Measurements from ENCODE around the gene SNX3. TPM values are rescaled to one million over a fixed set of nuclear protein-coding genes. Genes with fewer than 3 reads are reported as not detected.
A peak's percentile ranks its signal among the peaks of the same experiment; 100 is the strongest.
"Not testable (repeated sequence)": the region's sequence is repeated elsewhere in the genome, so short reads cannot be mapped to it uniquely, and the experiment has no call there.

Gene SNX3
- total and polyA plus RNA-seq, 5 experiments from 2014 or later, result 65.1 to 227 (median 163) TPM

DNA sequence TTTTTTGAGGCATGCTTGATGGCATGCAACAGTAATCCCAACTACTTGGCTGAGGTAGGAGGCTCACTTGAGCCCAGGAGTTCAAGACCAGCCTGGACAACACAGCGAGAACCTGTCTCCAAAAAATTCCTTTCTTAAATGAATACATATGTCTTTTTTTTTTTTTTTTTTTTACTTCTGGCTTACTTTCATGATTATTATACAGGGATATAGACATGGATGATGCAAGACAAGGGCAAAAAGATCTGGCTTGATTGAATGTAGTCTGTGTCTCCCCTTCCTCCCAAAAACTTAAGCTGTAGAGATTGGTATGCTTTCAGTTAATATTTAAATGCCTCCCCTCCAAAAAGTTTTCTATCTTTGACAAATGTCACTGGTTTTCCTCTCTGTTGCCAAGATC is 7.6 kb downstream of the SNX3 start:
- Mint-ChIP-seq H3K27ac (peak overlapping the region in 1 of 10 donors; percentile 76), H3K27me3 (no peaks in the 10 kb centered on the region), H3K4me1 (peaks cover 19 to 91% (median 75%) of the 10 kb centered on the region in 4 donors), H3K4me3 (peak overlapping the region in 1 of 10 donors; percentile 25), H3K9me3 (no peaks in the 10 kb centered on the region), H3K36me3 (peaks cover 5 to 46% (median 8%) of the 10 kb centered on the region in 3 donors)
- DNase-seq, result no peak
- POLR2A ChIA-PET, result interaction anchor here (1.1 kb wide), 1 partner anchor 41 kb away, joined by 3 read pairs; no protein-coding TSS in a partner anchor
- no peak for ATAC-seq

DNA sequence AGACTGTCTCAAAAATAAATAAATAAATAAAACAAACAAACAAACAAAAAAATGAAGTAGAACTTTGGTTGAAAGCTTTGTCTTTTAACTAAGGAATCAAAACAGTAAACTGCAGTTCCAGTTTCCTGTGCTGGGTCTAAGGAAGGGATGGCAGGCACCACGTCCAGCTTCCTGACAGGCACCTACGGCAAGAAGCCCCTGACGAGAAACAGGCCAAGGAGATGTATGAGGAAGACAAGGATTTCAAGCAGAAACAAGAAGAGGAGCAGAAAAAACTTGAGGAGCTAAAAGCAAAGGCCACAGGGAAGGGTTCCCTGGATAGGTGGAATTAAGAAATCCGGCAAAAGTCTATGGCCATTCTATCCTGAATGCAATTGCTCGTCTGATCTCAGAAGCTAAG is 8.8 kb downstream of the SNX3 start:
- POLR2A ChIA-PET, result interaction anchor here (1.2 kb wide), 1 partner anchor 9 kb away, joined by 5 read pairs; the partner anchor contains the start of gene SNX3
- ATAC-seq, result no peak
- no peaks in the 10 kb centered on the region for H3K27me3 Mint-ChIP-seq
- H3K27ac Mint-ChIP-seq, result peak overlapping the region in 2 of 10 donors; percentile 60 to 61
- peaks cover 5 to 50% (median 8%) of the 10 kb centered on the region in 3 donors for H3K36me3 Mint-ChIP-seq
- no peak for DNase-seq
- peaks cover 20 to 89% (median 77%) of the 10 kb centered on the region in 4 donors for H3K4me1 Mint-ChIP-seq
- peak overlapping the region in 4 of 10 donors; percentile 24 to 69 (median 34) for H3K4me3 Mint-ChIP-seq
- no peaks in the 10 kb centered on the region for H3K9me3 Mint-ChIP-seq

DNA sequence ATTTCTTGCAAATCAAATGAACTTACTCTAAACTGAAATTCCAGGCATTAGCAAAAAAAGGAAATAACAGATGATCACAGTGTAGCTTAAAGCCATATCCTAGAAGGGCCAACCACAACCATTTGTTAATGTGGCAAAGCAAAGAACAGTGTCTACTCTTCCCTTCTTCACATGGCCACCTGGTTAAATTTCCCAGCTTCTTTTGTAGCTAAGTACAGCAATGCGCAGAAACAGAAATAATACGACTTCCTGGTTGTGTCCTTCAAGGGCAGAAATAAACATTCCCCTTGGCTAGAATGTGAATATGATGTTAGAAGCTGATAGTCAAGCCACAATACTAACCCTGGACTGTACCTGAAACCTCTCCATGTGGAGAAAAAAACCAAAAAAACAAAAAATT is 9.6 kb downstream of the SNX3 start:
- DNase-seq (no peak), ATAC-seq (no peak)
- H3K36me3 Mint-ChIP-seq, result peaks cover 5 to 46% (median 14%) of the 10 kb centered on the region in 3 donors
- POLR2A ChIA-PET, result interaction anchor here (1.2 kb wide), 1 partner anchor 9 kb away, joined by 5 read pairs; the partner anchor contains the start of gene SNX3
- H3K4me1 Mint-ChIP-seq, result peaks cover 17 to 86% (median 72%) of the 10 kb centered on the region in 4 donors
- H3K27ac Mint-ChIP-seq, result peak overlapping the region in 3 of 10 donors; percentile 8 to 67 (median 38)
- peak overlapping the region in 5 of 10 donors; percentile 7 to 27 (median 11) for H3K4me3 Mint-ChIP-seq
- no peaks in the 10 kb centered on the region for H3K27me3 Mint-ChIP-seq
- no peaks in the 10 kb centered on the region for H3K9me3 Mint-ChIP-seq

DNA sequence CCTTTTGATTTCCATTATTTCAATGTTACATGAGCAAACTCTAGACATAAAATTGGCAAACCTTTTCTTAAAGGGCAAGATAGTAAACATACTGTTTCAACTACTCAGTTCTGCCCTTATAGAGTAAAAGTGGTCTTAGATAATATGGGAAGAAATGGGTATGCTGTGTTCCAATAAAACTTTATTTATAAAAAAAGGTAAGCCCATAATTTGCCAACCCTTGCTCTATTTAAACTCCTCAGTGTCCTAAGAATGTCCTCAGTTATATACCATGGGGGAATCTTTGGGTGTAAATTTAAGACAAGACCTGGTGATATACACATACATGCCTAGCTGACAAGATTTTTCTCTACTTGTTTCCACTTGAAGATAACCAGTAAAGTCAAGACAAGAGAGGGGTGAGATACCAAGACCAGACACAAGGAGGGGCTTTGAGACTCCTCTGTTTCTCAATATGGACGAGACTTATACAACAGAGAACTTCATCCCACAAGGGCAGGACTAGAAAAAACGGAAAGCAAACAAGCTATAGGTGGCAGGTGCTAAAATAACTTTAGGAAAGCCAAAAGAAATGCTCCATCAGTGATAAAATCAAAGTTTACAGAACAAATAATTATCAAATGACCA is 10.5 kb downstream of the SNX3 start:
- Mint-ChIP-seq H3K27me3 (no peaks in the 10 kb centered on the region), H3K4me3 (peak overlapping the region in 1 of 10 donors; percentile 38), H3K27ac (peak overlapping the region in 2 of 10 donors; percentile 20 to 67), H3K36me3 (peaks cover 5 to 53% (median 21%) of the 10 kb centered on the region in 3 donors), H3K4me1 (peaks cover 17 to 78% (median 69%) of the 10 kb centered on the region in 4 donors), H3K9me3 (peaks cover 0 to 2% (median 0%) of the 10 kb centered on the region in 9 donors)
- ATAC-seq (peak in 1 of 2 donors; percentile 33), DNase-seq (peak in 2 of 10 donors; percentile 9 to 24)
- POLR2A ChIA-PET, result no interaction called here

DNA sequence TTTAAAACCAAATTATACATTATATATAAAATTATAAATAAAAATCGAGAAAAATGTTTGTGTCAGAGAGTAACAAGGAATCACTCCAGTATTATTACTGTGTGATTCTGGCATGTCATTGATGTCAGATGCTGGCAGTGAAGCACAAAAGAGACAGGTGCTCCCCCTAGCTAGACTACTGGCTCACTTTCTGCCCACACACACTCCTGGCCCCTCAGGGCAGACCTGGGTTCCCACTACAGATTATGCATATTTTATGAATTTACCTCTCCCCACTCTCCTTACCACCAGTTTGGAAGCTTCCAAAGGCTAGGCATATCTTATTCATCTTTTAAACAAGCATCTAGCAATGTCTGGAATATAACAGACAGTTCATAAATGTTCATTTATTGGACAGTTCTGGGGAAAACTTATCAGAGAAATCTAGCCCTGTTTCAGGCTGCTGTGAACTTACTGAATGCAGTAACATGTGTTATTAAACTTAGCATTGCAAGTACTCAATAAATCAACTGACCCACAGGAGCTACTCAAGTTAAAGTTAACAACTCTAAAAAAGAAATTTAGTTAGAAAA is 12.8 kb downstream of the SNX3 start:
- POLR2A ChIA-PET, result no interaction called here
- H3K36me3 Mint-ChIP-seq, result peaks cover 7 to 55% (median 32%) of the 10 kb centered on the region in 3 donors

DNA sequence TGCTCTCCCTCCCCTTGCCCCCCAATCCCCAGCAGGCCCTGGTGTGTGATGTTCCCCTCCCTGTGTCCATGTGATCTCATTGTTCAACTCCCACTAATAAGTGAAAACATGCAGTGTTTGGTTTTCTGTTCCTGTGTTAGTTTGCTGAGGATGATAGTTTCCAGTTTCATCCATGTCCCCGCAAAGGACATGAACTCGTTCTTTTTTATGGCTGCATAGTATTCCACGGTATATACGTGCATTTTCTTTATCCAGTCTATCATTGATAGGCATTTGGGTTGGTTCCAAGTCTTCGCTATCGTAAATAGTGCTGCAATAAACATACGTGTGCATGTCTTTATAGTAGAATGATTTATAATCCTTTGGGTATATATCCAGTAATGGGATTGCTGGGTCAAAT is 15.7 kb downstream of the SNX3 start:
- H3K27ac Mint-ChIP-seq, H3K27me3 Mint-ChIP-seq, DNase-seq, H3K4me3 Mint-ChIP-seq, ATAC-seq: not testable (repeated sequence)
- Mint-ChIP-seq H3K9me3 (peaks cover 0 to 12% (median 7%) of the 10 kb centered on the region in 9 donors), H3K4me1 (peaks cover 8 to 54% (median 42%) of the 10 kb centered on the region in 4 donors), H3K36me3 (peaks cover 17 to 53% (median 46%) of the 10 kb centered on the region in 3 donors)
- POLR2A ChIA-PET, result interaction anchor here (0.6 kb wide), 1 partner anchor 313 kb away, joined by 6 read pairs; no protein-coding TSS in a partner anchor

More for the DNA sequence above, 12.8 kb downstream of the SNX3 start:
- H3K9me3 Mint-ChIP-seq, result peaks cover 0 to 6% (median 0%) of the 10 kb centered on the region in 9 donors
- no peak overlapping the region for H3K4me3 Mint-ChIP-seq
- peak overlapping the region in 3 of 10 donors; percentile 6 to 42 (median 8) for H3K27ac Mint-ChIP-seq
- ATAC-seq (no peak), DNase-seq (no peak)
- H3K4me1 Mint-ChIP-seq, result peaks cover 15 to 60% (median 53%) of the 10 kb centered on the region in 4 donors
- no peaks in the 10 kb centered on the region for H3K27me3 Mint-ChIP-seq

DNA sequence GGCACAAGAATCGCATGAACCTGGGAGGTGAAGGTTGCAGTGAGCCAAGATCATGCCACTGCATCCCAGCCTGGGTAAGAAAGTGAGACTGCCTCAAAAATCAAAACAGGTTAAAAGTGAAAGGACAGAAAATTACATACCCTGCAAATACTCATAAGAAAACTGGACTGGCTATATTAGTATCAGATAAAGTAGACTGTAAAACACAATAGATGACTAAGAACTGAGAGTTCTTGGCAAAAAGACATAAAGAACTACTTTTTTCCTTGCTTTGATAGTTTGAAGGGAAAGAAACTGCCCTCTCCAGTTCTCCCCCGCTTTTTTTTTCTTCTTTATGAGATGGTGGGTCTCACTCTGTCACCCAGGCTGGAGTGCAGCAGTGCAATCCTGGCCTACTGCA is 17.0 kb downstream of the SNX3 start:
- H3K4me1 Mint-ChIP-seq, result peaks cover 8 to 51% (median 48%) of the 10 kb centered on the region in 4 donors
- no peak for ATAC-seq
- H3K9me3 Mint-ChIP-seq, result peaks cover 0 to 12% (median 7%) of the 10 kb centered on the region in 9 donors
- no peaks in the 10 kb centered on the region for H3K27me3 Mint-ChIP-seq
- H3K36me3 Mint-ChIP-seq, result peaks cover 23 to 64% (median 57%) of the 10 kb centered on the region in 3 donors
- POLR2A ChIA-PET, result no interaction called here
- no peak overlapping the region for H3K27ac Mint-ChIP-seq
- no peak for DNase-seq
- no peak overlapping the region for H3K4me3 Mint-ChIP-seq

DNA sequence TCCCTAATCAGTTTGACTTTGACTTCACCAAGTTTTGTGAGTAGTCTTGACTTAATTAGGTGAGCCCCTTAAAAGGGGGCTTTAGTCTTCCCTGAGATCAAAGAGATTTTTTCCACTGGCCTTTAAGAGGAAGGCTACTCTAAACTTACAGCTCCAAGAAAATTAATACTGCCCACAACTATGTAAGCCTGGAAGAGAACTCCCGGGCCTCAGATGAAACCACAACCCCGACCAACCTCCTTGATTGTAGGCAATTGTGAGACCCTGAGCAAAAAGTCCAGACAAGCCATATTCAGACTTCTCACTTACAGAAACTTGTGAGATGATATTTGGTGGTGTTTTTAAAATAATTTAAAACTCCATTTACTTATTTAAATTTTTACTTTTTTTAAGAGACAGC is 18.1 kb downstream of the SNX3 start:
- Mint-ChIP-seq H3K4me1 (peaks cover 6 to 47% (median 39%) of the 10 kb centered on the region in 4 donors), H3K27ac (no peak overlapping the region), H3K4me3 (no peak overlapping the region), H3K9me3 (peaks cover 0 to 12% (median 7%) of the 10 kb centered on the region in 9 donors), H3K36me3 (peaks cover 23 to 65% (median 61%) of the 10 kb centered on the region in 3 donors), H3K27me3 (no peaks in the 10 kb centered on the region)
- DNase-seq, result no peak
- POLR2A ChIA-PET, result no interaction called here
- ATAC-seq, result no peak

DNA sequence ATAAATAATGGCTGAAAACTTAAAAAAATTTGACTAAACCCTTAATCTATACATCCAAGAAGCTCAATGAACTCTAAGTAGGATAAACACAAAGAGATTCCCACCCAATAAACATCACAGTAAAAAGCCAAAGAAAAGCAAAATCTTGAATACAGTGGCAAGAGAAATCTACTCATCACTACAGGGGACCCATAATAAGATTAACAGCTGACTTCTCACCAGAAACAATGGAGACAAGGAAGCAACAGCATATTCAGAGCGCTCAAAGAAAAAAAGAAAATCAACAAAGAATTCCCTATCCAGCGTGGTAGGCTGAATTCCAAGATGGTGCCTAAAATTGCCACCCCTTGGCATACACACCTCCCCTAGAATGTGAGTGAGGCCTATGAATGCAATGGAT is 18.6 kb downstream of the SNX3 start:
- H3K27me3 Mint-ChIP-seq, result no peaks in the 10 kb centered on the region
- ATAC-seq (no peak), DNase-seq (no peak)
- peaks cover 6 to 46% (median 36%) of the 10 kb centered on the region in 4 donors for H3K4me1 Mint-ChIP-seq
- H3K36me3 Mint-ChIP-seq, result peaks cover 23 to 67% (median 62%) of the 10 kb centered on the region in 3 donors
- no peak overlapping the region for H3K4me3 Mint-ChIP-seq
- H3K9me3 Mint-ChIP-seq, result peaks cover 0 to 12% (median 7%) of the 10 kb centered on the region in 9 donors
- POLR2A ChIA-PET, result no interaction called here
- H3K27ac Mint-ChIP-seq, result no peak overlapping the region

DNA sequence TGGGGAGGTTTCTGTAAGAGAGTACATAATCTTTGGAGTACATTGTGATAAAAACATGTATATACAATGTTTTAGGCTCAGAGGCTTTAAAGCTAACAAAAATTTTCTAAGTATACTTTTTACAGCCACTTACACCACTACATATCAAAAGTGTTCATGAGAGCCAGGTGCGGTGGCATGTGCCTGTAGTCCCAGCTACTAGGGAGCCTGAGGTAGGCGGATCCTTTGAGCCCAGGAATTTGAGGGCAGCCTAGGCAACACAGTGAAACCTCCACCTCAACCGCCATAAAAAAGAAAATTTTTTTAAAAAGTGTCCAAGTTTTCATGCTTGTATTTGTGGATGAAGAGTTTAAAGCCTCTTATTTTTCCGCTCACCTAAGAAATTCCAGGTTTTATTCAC is 22.5 kb downstream of the SNX3 start:
- DNase-seq, result no peak
- peaks cover 10 to 49% (median 43%) of the 10 kb centered on the region in 4 donors for H3K4me1 Mint-ChIP-seq
- no peak for ATAC-seq
- H3K36me3 Mint-ChIP-seq, result peaks cover 19 to 71% (median 42%) of the 10 kb centered on the region in 3 donors
- POLR2A ChIA-PET, result no interaction called here
- H3K4me3 Mint-ChIP-seq, result no peak overlapping the region
- peaks cover 0 to 11% (median 7%) of the 10 kb centered on the region in 9 donors for H3K9me3 Mint-ChIP-seq
- H3K27me3 Mint-ChIP-seq, result no peaks in the 10 kb centered on the region
- peak overlapping the region in 1 of 10 donors; percentile 63 for H3K27ac Mint-ChIP-seq

DNA sequence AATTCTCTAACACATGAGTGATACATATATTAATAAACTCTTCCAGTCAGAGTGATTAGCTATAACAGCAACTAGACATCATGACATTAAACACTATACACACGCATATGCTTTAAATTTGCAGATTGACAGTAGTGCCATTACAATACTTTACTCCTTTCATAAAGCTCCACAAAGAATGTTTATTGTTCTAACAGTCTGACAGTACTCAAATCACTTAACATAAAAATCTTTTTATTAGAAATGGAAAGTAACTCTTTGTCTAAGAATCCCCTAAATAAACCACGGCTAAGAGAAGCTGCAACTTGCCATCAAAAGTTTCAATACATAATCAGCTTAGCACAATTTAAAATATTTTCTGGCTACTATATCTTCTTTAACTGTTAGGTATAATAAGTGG is 24.0 kb downstream of the SNX3 start:
- POLR2A ChIA-PET, result no interaction called here
- peaks cover 12 to 53% (median 44%) of the 10 kb centered on the region in 4 donors for H3K4me1 Mint-ChIP-seq
- no peaks in the 10 kb centered on the region for H3K27me3 Mint-ChIP-seq

DNA sequence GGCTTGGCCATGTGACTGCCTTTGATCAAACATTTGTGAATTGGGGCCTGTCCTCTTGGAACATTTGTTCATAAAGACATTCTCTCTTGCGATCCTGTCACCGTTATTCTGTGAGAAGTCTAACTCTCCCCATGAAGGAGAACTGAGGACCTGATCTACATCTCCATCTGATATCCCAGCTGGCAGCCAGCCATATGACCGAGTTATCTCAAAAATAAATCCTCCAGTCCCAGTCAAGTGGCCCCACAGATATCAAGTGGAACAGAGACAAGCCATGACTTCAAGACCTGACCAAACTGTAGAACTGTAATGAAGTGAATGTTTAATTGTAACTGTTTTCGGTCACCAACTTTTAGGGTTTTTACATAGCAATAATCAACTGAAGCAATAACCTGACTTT is 25.7 kb downstream of the SNX3 start:
- POLR2A ChIA-PET, result no interaction called here
- H3K27me3 Mint-ChIP-seq, result no peaks in the 10 kb centered on the region
- ATAC-seq (no peak), DNase-seq (no peak)
- H3K4me1 Mint-ChIP-seq, result peaks cover 13 to 52% (median 46%) of the 10 kb centered on the region in 4 donors
- H3K4me3 Mint-ChIP-seq, result no peak overlapping the region
- no peaks in the 10 kb centered on the region for H3K9me3 Mint-ChIP-seq
- H3K27ac Mint-ChIP-seq, result no peak overlapping the region
- peaks cover 6 to 56% (median 21%) of the 10 kb centered on the region in 3 donors for H3K36me3 Mint-ChIP-seq

More for the DNA sequence above, 24.0 kb downstream of the SNX3 start:
- DNase-seq (no peak), ATAC-seq (no peak)
- Mint-ChIP-seq H3K9me3 (peaks cover 0 to under 1% (median under 1%) of the 10 kb centered on the region in 9 donors), H3K36me3 (peaks cover 6 to 61% (median 29%) of the 10 kb centered on the region in 3 donors), H3K4me3 (no peak overlapping the region), H3K27ac (no peak overlapping the region)

DNA sequence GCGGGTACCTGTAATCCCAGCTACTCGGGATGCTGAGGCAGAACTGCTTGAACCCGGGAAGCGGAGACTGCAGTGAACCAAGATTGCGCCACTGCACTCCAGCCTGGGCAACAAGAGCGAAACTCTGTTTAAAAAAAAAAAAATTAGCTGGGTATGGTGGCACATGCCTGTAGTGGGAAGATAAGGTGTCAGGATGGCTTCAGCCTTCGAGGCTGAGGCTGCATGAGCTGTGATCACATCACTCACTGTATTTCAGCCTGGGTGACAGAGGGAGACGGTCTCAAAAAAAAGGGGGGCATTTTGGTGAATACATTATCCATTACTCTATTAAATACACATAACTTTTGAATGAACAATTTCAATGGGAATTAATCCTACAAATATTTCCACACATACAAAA is 32.4 kb downstream of the SNX3 start:
- Mint-ChIP-seq H3K4me3 (no peak overlapping the region), H3K27ac (peak overlapping the region in 1 of 10 donors; percentile 69), H3K27me3 (no peaks in the 10 kb centered on the region), H3K36me3 (peaks cover 0 to 38% (median 0%) of the 10 kb centered on the region in 3 donors), H3K9me3 (no peaks in the 10 kb centered on the region), H3K4me1 (peaks cover 5 to 36% (median 32%) of the 10 kb centered on the region in 4 donors)
- ATAC-seq, result no peak
- POLR2A ChIA-PET, result no interaction called here
- no peak for DNase-seq
